T-helper 22 cell (primary cell): ENCODE measurements around the gene SEMA5A.

Experiments used
- DNase-seq: peaks from one replicate; pipeline ENCODE4 v3.0.0-alpha.2; 2020; ENCODE audit warnings: low read depth

The SEMA5A gene

GRCh38 chr5:9473624-9474023, 72.3 kb downstream of the SEMA5A start:
- DNase-seq: no peak

- DNase-seq: no peak
Observed at GRCh38 chr5:9470410-9470809, 75.5 kb downstream of the SEMA5A start.

GRCh38 chr5:9468060-9468388, 77.9 kb downstream of the SEMA5A start:
- no peak for DNase-seq

GRCh38 chr5:9467199-9468059, 78.4 kb downstream of the SEMA5A start:
- no peak for DNase-seq

- DNase-seq: no peak
Observed at GRCh38 chr5:9466697-9467096, 79.2 kb downstream of the SEMA5A start.

- no peak for DNase-seq
Observed at GRCh38 chr5:9464478-9464877, 81.4 kb downstream of the SEMA5A start.

GRCh38 chr5:9462109-9462508, 83.8 kb downstream of the SEMA5A start:
- DNase-seq: no peak

GRCh38 chr5:9460885-9461645, 84.8 kb downstream of the SEMA5A start:
- DNase-seq: no peak

GRCh38 chr5:9456435-9457042, 89.3 kb downstream of the SEMA5A start:
- DNase-seq: no peak

- DNase-seq: no peak
Observed at GRCh38 chr5:9455826-9456434, 89.9 kb downstream of the SEMA5A start.

- DNase-seq: no peak
Observed at GRCh38 chr5:9454491-9454890, 91.4 kb downstream of the SEMA5A start.

GRCh38 chr5:9454012-9454481, 91.8 kb downstream of the SEMA5A start:
- DNase-seq: no peak

GRCh38 chr5:9453480-9454011, 92.3 kb downstream of the SEMA5A start:
- DNase-seq: no peak

GRCh38 chr5:9452181-9452580, 93.7 kb downstream of the SEMA5A start:
- DNase-seq: no peak

GRCh38 chr5:9451037-9451436, 94.8 kb downstream of the SEMA5A start:
- no peak for DNase-seq

GRCh38 chr5:9447691-9448090, 98.2 kb downstream of the SEMA5A start:
- DNase-seq: no peak

- no peak for DNase-seq
Observed at GRCh38 chr5:9445826-9446388, 100.0 kb downstream of the SEMA5A start.

GRCh38 chr5:9444346-9444745, 101.5 kb downstream of the SEMA5A start:
- no peak for DNase-seq

GRCh38 chr5:9441610-9442009, 104.3 kb downstream of the SEMA5A start:
- DNase-seq: no peak

- DNase-seq: no peak
Observed at GRCh38 chr5:9440517-9440916, 105.4 kb downstream of the SEMA5A start.

GRCh38 chr5:9439531-9440292, 106.2 kb downstream of the SEMA5A start:
- no peak for DNase-seq
